H9 (cell line): ENCODE results near the gene NPY1R. TPM values are rescaled to one million over a fixed set of nuclear protein-coding genes. Genes with fewer than 3 reads are reported as not detected.

Experiments
- DNase-seq: peaks from one replicate; pipeline ENCODE4 v3.0.0-alpha.2; 2017
- H2AFZ ChIP-seq: one replicate; pipeline ENCODE4 v1.6.1; 2013; ENCODE audit warnings: mild to moderate bottlenecking, low read length, control low read depth, moderate library complexity
- H2AK5ac ChIP-seq: 2 replicates; pipeline ENCODE4 v1.6.1; 2013; ENCODE audit warnings: low read length, control low read depth, mixed read lengths; ENCODE audit not compliant: insufficient read length
- H2BK120ac ChIP-seq: one replicate; pipeline ENCODE4 v1.6.1; 2013; ENCODE audit warnings: low read depth, mild to moderate bottlenecking, low read length, control low read depth, inconsistent platforms; ENCODE audit not compliant: poor library complexity, severe bottlenecking
- H2BK12ac ChIP-seq: 2 replicates; pipeline ENCODE4 v1.6.1; 2013; ENCODE audit warnings: low read length, control low read depth, mixed read lengths, low read depth; ENCODE audit not compliant: insufficient read length
- H2BK15ac ChIP-seq: 2 replicates; pipeline ENCODE4 v1.6.1; 2013; ENCODE audit warnings: low read depth, low read length, control low read depth
- H2BK20ac ChIP-seq: one replicate; pipeline ENCODE4 v1.6.1; 2013; ENCODE audit warnings: low read depth, mild to moderate bottlenecking, low read length, control low read depth, inconsistent platforms; ENCODE audit not compliant: poor library complexity, severe bottlenecking
- H2BK5ac ChIP-seq: 2 replicates; pipeline ENCODE4 v1.6.1; 2013; ENCODE audit warnings: low read length, control low read depth, mixed read lengths; ENCODE audit not compliant: insufficient read length
- H3K14ac ChIP-seq: 2 replicates; pipeline ENCODE4 v1.6.1; 2013; ENCODE audit warnings: low read length, control low read depth; ENCODE audit not compliant: insufficient read depth
- H3K18ac ChIP-seq: 2 replicates; pipeline ENCODE4 v1.6.1; 2013; ENCODE audit warnings: low read depth, mild to moderate bottlenecking, mixed read lengths, low read length, control low read depth; ENCODE audit not compliant: insufficient read length
- H3K23ac ChIP-seq: 2 replicates; pipeline ENCODE4 v1.6.1; 2013; ENCODE audit warnings: low read length, control low read depth, mixed read lengths, low read depth; ENCODE audit not compliant: insufficient read length
- H3K23me2 ChIP-seq: 2 replicates; pipeline ENCODE4 v1.6.1; 2013; ENCODE audit warnings: low read depth, mild to moderate bottlenecking, mixed read lengths, low read length, control low read depth; ENCODE audit not compliant: insufficient read length, poor library complexity, severe bottlenecking
- H3K27ac ChIP-seq: 2 replicates; pipeline ENCODE4 v1.5.1; 2013; ENCODE audit warnings: low read length, control low read depth, mixed read lengths, low read depth; ENCODE audit not compliant: insufficient read length
- H3K27me3 ChIP-seq: 2 replicates; pipeline ENCODE4 v1.6.1; 2013; ENCODE audit warnings: low read length, control low read depth, inconsistent platforms; ENCODE audit not compliant: insufficient read depth
- H3K4ac ChIP-seq: 2 replicates; pipeline ENCODE4 v1.6.1; 2013; ENCODE audit warnings: low read depth, mild to moderate bottlenecking, control low read depth, inconsistent platforms, low read length, moderate library complexity
- H3K4me1 ChIP-seq: 2 replicates; pipeline ENCODE4 v1.6.1; 2013; ENCODE audit warnings: low read length, control low read depth, inconsistent platforms; ENCODE audit not compliant: insufficient read depth
- H3K4me2 ChIP-seq: 2 replicates; pipeline ENCODE4 v1.6.1; 2013; ENCODE audit warnings: low read length, control low read depth, mixed read lengths; ENCODE audit not compliant: insufficient read length, insufficient read depth
- H3K56ac ChIP-seq: 2 replicates; pipeline ENCODE4 v1.6.1; 2013; ENCODE audit warnings: low read depth, mild to moderate bottlenecking, mixed read lengths, low read length, control low read depth; ENCODE audit not compliant: insufficient read length
- H3K79me1 ChIP-seq: 2 replicates; pipeline ENCODE4 v1.6.1; 2013; ENCODE audit warnings: low read depth, mild to moderate bottlenecking, moderate library complexity, low read length, control low read depth, inconsistent platforms; ENCODE audit not compliant: insufficient read depth, poor library complexity, severe bottlenecking
- H3K79me2 ChIP-seq: 2 replicates; pipeline ENCODE4 v1.6.1; 2013; ENCODE audit warnings: low read length, control low read depth, inconsistent platforms; ENCODE audit not compliant: insufficient read depth
- H3K9ac ChIP-seq: 2 replicates; pipeline ENCODE4 v1.6.1; 2013; ENCODE audit warnings: low read length, control low read depth, mixed read lengths; ENCODE audit not compliant: insufficient read length; ENCODE audit errors: extremely low read depth
- H3K9me3 ChIP-seq: one replicate; pipeline ENCODE4 v1.6.1; 2013; ENCODE audit warnings: low read depth, low read length, inconsistent platforms; ENCODE audit not compliant: control insufficient read depth
- H3T11ph ChIP-seq: one replicate; pipeline ENCODE4 v1.6.1; 2013; ENCODE audit warnings: mild to moderate bottlenecking, low read length, control low read depth, inconsistent platforms
- H4K20me1 ChIP-seq: one replicate; pipeline ENCODE4 v1.6.1; 2013; ENCODE audit not compliant: control insufficient read depth, insufficient read length, insufficient read depth
- H4K5ac ChIP-seq: 2 replicates; pipeline ENCODE4 v1.6.1; 2013; ENCODE audit warnings: low read depth, mild to moderate bottlenecking, mixed read lengths, low read length, control low read depth; ENCODE audit not compliant: insufficient read length
- H4K8ac ChIP-seq: replicated peaks from 2 replicates; pipeline ENCODE4 v1.6.1; 2013; ENCODE audit warnings: low read length, control low read depth, mixed read lengths, low read depth; ENCODE audit not compliant: insufficient read length
- H4K91ac ChIP-seq: 2 replicates; pipeline ENCODE4 v1.6.1; 2013; ENCODE audit warnings: low read depth, mild to moderate bottlenecking, moderate library complexity, mixed read lengths, low read length, control low read depth; ENCODE audit not compliant: insufficient read length
- H3K27ac Mint-ChIP-seq, 3 experiments: 2 replicates in 2 of 3; 3 replicates in 1 of 3; pipeline ENCODE4 v1.8.0; 2020 to 2021; ENCODE audit warnings: mixed read lengths in 3 of 3, mild to moderate bottlenecking in 1 of 3, moderate library complexity in 1 of 3
- H3K27me3 Mint-ChIP-seq: 2 replicates; pipeline ENCODE4 v1.8.0; 2021; ENCODE audit warnings: low read depth, mild to moderate bottlenecking, moderate library complexity, mixed read lengths
- H3K36me3 Mint-ChIP-seq, 3 experiments: 2 replicates in 2 of 3; 3 replicates in 1 of 3; pipeline ENCODE4 v1.8.0; 2020 to 2021; ENCODE audit warnings: low read depth in 3 of 3, mixed read lengths in 3 of 3; ENCODE audit not compliant: insufficient read depth in 1 of 3
- H3K4me1 Mint-ChIP-seq, 2 experiments: 2 replicates each; pipeline ENCODE4 v1.8.0; 2020; ENCODE audit warnings: mixed read lengths in 2 of 2
- H3K4me3 Mint-ChIP-seq, 2 experiments: 2 replicates in 1 of 2; 3 replicates in 1 of 2; pipeline ENCODE4 v1.8.0; 2020 to 2021; ENCODE audit warnings: mild to moderate bottlenecking in 2 of 2, mixed read lengths in 2 of 2, moderate library complexity in 1 of 2
- H3K9me3 Mint-ChIP-seq, 2 experiments: 2 replicates in 1 of 2; 3 replicates in 1 of 2; pipeline ENCODE4 v1.8.0; 2020; ENCODE audit warnings: mild to moderate bottlenecking in 2 of 2, mixed read lengths in 2 of 2, moderate library complexity in 1 of 2
- CTCF ChIP-seq: fragments of 200-600 bp; sonication (generic); conservative IDR thresholded peaks from 3 replicates; pipeline ENCODE4 v1.8.0; 2021; ENCODE audit warnings: antibody characterized with exemption, mild to moderate bottlenecking
- WGBS: extraction: QIAGEN DNeasy Blood & Tissue Kit; methylation state at CpG from one replicate; pipeline ENCODE4 v1.1.7; 2013; ENCODE audit warnings: missing lambda C conversion rate, low lambda C conversion rate, mixed read lengths; ENCODE audit not compliant: insufficient read length; ENCODE audit errors: extremely low coverage; 5-methylcytosine and 5-hydroxymethylcytosine counted together
- total RNA-seq: library from RNA; stranded (reverse); gene quantifications from 2 replicates; pipeline ENCODE4 v1.2.1, GENCODE V29; 2021

Gene NPY1R
- total RNA-seq, 1 experiment from 2014 or later = 27.3 TPM

GRCh38 chr4:163284304-163284703 is 48.1 kb downstream of the NPY1R start:
- Histone ChIP-seq H3K56ac (no peak overlapping the region), H3K9ac (no peak overlapping the region), H3K18ac (no peak overlapping the region), H3K4ac (no peak overlapping the region), H3K23ac (no peak overlapping the region), H3K4me1 (no peaks in the 10 kb centered on the region), H4K20me1 (no peaks in the 10 kb centered on the region), H3K14ac (no peak overlapping the region), H3K79me1 (no peaks in the 10 kb centered on the region), H4K5ac (no peak overlapping the region), H4K91ac (no peak overlapping the region), H3K27ac (no peak overlapping the region), H3K23me2 (no peaks in the 10 kb centered on the region), H3T11ph (no peak overlapping the region), H2BK5ac (no peak overlapping the region), H3K4me2 (no peak overlapping the region), H2BK120ac (no peak overlapping the region), H4K8ac (no peak overlapping the region), H3K79me2 (no peaks in the 10 kb centered on the region), H2BK20ac (no peak overlapping the region), H2BK12ac (no peak overlapping the region), H3K9me3 (no peaks in the 10 kb centered on the region), H3K27me3 (no peaks in the 10 kb centered on the region), H2BK15ac (no peak overlapping the region), H2AFZ (no peak overlapping the region), H2AK5ac (no peak overlapping the region)
- no peaks in the 10 kb centered on the region for H3K27me3 Mint-ChIP-seq
- TF ChIP-seq CTCF = no peak
- no peak overlapping the region for H3K27ac Mint-ChIP-seq
- 0 out of 7 replicates have a peak, but pooled peaks cover 0 to 1% (median 0%) of the 10 kb centered on the region in 3 experiments for H3K36me3 Mint-ChIP-seq
- no CpG with 5 or more reads among the region's 5 CpGs for WGBS
- peaks cover 0 to 2% of the 10 kb centered on the region in 2 experiments; a peak in 1 of 4 replicates for H3K4me1 Mint-ChIP-seq
- DNase-seq = no peak
- no peak overlapping the region for H3K4me3 Mint-ChIP-seq
- H3K9me3 Mint-ChIP-seq = peaks cover 0 to 4% of the 10 kb centered on the region in 2 experiments; a peak in 1 of 5 replicates
